ENCODE data around the gene IGF1R. TPM values are rescaled to one million over a fixed set of nuclear protein-coding genes. Genes with fewer than 3 reads are reported as not detected.
A peak's percentile ranks its signal among the peaks of the same experiment; 100 is the strongest.

IGF1R gene
- total RNA-seq, 1 donor from 2014 or later: 31.9 TPM

GRCh38 chr15:98914626-98915025 lies 266.3 kb downstream of the IGF1R start:
- DNase-seq: no peak

- DNase-seq: no peak
Observed at GRCh38 chr15:98916826-98917225, 268.5 kb downstream of the IGF1R start.

DNA sequence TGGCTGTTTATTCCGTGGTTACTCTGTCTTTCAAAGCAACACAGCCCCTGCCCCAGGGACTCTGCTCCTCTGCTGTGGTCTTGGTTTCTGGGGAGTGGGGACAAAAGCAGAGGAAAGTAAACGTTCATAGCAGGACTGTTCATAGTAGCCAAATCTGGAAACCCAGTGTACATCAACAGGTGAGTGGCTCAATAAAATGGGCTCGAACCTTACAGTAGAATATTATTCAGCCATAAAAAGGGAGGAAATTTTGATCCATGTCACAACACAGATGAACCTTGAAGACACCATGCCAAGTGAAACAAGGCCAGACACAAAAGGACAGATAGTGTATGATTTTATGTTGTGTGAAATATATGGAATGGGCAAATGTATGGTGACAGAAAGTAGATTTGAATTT lies 269.1 kb downstream of the IGF1R start:
- no peak for DNase-seq

- no peak for DNase-seq
Observed at GRCh38 chr15:98920091-98920880, 271.9 kb downstream of the IGF1R start.

- no peak for DNase-seq
Observed at GRCh38 chr15:98923171-98923570, 274.8 kb downstream of the IGF1R start.

GRCh38 chr15:98923579-98923978 lies 275.2 kb downstream of the IGF1R start:
- DNase-seq: no peak

DNA sequence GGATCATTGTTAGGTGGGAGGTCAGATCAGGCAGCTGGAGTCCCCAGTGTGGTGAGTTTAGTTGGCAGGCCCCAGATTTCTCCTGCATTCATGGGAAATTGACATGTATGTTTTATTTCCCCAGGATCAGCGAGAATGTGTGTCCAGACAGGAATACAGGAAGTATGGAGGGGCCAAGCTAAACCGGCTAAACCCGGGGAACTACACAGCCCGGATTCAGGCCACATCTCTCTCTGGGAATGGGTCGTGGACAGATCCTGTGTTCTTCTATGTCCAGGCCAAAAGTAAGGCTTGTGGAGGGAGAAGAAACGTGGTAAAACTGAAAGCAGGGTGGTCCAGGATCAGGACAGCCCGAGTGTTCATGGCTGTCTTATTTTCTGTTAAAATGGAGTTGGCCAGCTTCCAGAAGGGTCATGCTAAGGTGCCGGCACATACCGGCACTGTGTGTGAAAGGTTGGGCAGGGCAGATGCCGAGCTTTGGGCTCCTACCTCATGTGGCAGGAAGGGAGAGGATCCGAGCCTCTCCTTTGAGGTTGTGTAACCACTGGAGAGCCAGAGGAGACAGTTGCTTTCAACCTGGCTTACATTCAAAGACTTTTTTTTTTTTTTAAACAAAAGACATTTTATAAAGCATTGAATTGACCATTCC lies 276.2 kb downstream of the IGF1R start:
- DNase-seq: no peak

GRCh38 chr15:98926236-98926635 lies 277.9 kb downstream of the IGF1R start:
- no peak for DNase-seq

DNA sequence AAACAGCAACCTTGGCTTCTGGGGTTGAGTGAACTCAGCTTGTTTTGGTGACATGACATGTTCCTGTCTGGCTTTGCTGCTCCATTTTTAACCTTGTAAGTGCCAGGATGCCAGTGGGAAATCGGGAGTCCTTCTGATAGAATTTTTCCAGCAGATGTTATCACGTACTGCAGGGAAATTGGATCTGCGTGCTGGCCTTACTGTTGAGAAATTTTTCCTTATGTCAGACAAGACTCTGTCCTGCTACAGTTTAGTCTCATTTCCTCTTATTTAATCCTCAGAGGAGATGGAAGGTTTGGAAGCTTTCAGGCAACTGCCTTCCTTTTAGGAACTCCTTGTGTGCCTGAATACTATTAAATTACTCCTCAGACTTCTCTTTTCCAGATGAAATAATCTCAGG lies 278.7 kb downstream of the IGF1R start:
- DNase-seq: peak; percentile 57

DNA sequence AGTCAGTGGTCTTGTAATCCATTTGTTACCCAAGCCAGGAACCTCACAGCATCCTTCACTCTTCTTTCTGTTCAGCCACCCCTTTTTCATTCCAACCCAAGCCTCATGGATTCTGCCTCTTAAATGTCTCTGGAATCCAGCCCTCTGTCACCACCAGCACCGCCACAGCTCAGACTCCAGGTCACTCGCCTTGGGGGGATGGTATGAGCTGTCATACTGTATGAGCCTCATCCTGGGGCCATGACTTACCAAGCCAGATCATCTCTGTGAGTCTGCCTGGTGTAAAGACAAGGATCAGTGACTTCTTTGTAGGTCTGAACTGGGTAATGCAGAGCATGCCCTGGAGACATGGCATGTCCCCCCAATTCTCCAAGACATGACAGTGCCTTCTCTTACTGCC lies 279.7 kb downstream of the IGF1R start:
- DNase-seq: no peak

GRCh38 chr15:98930576-98930975 lies 282.2 kb downstream of the IGF1R start:
- peak; percentile 60 for DNase-seq

GRCh38 chr15:98931004-98931403 lies 282.7 kb downstream of the IGF1R start:
- no peak for DNase-seq

- no peak for DNase-seq
Observed at GRCh38 chr15:98933406-98933805, 285.1 kb downstream of the IGF1R start.

GRCh38 chr15:98935736-98936135 lies 287.4 kb downstream of the IGF1R start:
- DNase-seq: no peak

DNA sequence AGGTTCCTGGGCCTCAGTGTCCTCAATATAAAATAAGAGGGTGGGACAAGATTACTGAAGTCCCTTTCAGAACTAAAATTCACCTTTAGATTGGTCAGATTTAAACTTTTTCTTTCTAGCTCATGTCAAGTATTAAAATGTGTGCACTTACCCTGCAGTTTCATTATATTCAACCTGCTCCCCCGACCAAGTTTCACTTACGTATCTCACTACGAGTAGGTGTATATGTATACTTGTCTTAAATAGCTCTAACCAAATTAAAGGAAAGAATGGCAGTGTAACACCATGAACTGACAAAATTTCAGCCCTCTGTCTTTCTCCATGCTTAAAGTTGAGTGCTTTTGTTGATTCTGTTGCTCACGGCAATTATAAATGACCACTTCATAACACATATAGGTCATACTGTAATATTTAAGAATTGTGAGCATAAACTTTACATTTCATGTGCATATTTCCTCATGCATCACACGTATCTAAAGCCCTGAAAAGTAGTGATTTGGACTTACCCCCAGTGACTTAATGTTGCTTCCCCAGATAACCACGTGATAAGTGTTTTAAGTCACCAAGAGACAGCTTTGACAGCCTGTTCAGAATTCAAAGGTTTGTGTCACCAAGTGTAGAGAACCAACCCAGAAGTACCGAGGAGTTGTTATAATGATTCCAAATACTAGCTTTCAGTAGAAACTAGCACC lies 289.2 kb downstream of the IGF1R start:
- DNase-seq: no peak

GRCh38 chr15:98938105-98938417 lies 289.7 kb downstream of the IGF1R start:
- DNase-seq: no peak

DNA sequence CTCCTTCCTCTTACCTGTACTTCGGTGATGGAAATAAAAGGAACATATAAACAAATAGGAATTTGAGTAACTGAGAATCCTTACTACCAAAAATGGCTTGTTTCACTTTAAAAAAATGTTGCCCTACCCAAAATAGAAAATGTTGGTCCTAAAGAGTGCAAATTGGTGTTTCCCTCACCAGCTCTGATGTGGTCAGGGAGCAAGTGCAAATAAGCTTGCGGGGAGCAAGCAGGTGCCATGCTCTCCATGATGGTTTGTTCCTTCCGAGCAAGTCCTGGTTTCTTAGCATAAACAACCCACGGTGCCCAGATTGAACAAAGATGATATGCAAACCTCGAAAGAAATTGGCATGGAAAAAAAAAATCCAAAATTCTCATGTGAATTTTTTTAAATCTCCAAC lies 290.5 kb downstream of the IGF1R start:
- no peak for DNase-seq

- DNase-seq: no peak
Observed at GRCh38 chr15:98939311-98940080, 291.2 kb downstream of the IGF1R start.

DNA sequence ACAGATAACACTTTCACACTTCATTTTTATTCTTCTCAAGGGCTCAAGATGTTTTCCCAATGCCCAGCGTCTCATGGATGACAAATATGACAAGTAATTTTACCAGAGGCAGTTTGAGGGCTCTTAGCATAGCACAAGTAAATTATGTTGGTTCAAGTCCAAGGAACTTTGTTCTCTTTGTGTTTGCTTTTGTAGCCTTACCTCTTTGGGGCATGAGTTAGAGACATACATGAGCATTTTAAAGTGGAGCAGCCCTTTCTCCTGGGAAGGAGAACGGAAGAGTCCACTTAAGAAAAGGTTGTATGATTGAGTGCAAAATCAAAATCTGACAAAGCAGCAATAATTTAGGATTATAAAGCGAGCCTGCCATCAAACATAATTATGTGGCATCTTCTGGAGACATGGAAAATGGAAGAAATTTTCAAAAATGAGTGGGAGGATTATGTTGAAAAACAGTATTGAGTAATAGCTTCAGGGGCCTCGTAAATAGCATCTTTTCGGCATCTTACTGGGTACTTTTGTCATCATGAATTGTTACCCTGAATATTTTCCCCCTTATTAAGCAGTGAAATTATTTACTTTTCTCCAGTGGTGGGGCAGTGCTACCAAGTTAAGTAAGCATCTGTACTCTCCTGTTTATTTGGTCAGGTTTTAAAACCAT lies 293.4 kb downstream of the IGF1R start:
- DNase-seq: no peak

GRCh38 chr15:98942431-98942830 lies 294.1 kb downstream of the IGF1R start:
- DNase-seq: no peak

DNA sequence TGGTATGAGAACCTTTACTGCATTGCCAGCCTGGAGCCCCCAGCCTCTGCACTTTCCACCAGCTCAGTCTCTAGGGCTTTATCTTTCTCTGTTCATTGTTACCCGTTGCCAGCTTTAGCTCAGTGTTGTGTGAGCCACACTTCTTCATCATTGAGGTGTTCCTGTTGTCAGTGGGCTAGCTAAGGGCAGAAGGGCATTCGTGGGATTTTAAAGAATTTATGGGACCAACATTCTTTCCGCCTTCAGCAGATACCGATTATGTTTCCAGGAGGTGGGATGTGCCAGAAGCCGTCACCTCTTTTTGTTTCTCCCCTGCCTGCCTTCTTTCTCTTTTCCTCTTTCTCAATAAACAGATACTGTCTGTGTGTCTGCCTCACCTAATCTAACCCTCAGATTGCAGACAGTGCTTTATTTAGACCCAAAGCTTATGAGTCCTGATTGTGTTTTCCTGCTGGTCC lies 294.7 kb downstream of the IGF1R start:
- DNase-seq: no peak

DNA sequence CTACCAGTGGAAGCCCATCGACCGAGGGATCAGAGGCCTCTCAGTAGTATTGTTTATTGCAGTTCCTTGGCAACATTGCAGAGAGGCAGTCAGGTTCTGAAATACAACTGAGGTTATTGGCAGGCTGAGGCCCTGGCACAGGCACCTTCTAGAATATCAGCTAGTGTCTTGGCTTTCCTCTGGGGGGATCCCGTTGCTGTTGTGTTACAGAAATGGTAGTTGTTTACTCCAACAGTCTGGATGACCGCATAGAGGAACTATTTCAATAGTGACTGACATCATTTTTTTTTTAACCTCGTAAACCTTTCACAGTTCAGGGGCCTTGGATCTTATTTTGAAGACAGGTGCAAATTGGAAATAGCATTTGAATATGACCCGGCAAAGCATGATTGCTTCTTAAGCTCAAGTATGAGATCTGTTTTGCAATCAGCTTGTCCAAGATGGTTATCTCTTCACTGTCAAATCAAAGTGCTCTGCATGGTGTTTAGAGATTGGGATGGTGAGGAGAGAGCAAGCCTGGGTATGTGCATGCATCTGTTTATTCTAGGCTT lies 295.3 kb downstream of the IGF1R start:
- no peak for DNase-seq

Measured in skin of body (tissue), 2 donors.